Mesendoderm (in vitro differentiated cells): Measurements from ENCODE around the gene EHD1. TPM values are rescaled to one million over a fixed set of nuclear protein-coding genes. Genes with fewer than 3 reads are reported as not detected.

ENCODE experiments used
- DNase-seq: peaks from one replicate; pipeline ENCODE4 v3.0.0; 2013
- H2AK5ac ChIP-seq: 2 replicates; pipeline ENCODE4 v1.6.1; 2013; ENCODE audit warnings: low read length, inconsistent platforms
- H2BK120ac ChIP-seq: 2 replicates; pipeline ENCODE4 v1.6.1; 2013; ENCODE audit warnings: low read depth, mild to moderate bottlenecking, low read length, moderate library complexity, mixed read lengths
- H2BK15ac ChIP-seq: replicated peaks from 2 replicates; pipeline ENCODE4 v1.6.1; 2013; ENCODE audit warnings: low read depth, mild to moderate bottlenecking, moderate library complexity
- H2BK5ac ChIP-seq: 2 replicates; pipeline ENCODE4 v1.6.1; 2013; ENCODE audit warnings: low read length, inconsistent platforms
- H3K18ac ChIP-seq: 2 replicates; pipeline ENCODE4 v1.6.1; 2013; ENCODE audit warnings: mild to moderate bottlenecking, low read length, mixed read lengths
- H3K23ac ChIP-seq: one replicate; pipeline ENCODE4 v1.6.1; 2013; ENCODE audit warnings: low read length
- H3K27ac ChIP-seq: 2 replicates; pipeline ENCODE4 v1.5.1; 2013; ENCODE audit warnings: low read depth, mild to moderate bottlenecking, inconsistent platforms, low read length, moderate library complexity
- H3K27me3 ChIP-seq: 2 replicates; pipeline ENCODE4 v1.6.1; 2013; ENCODE audit warnings: low read length, control low read depth, mild to moderate bottlenecking, inconsistent platforms; ENCODE audit not compliant: insufficient read depth, poor library complexity
- H3K36me3 ChIP-seq: 2 replicates; pipeline ENCODE4 v1.6.1; 2013; ENCODE audit warnings: low read length, inconsistent platforms; ENCODE audit not compliant: control insufficient read depth, insufficient read depth
- H3K4ac ChIP-seq: one replicate; pipeline ENCODE4 v1.6.1; 2013; ENCODE audit warnings: low read depth, mild to moderate bottlenecking, low read length, moderate library complexity
- H3K4me1 ChIP-seq: 2 replicates; pipeline ENCODE4 v1.6.1; 2013; ENCODE audit warnings: low read depth, low read length, inconsistent platforms; ENCODE audit not compliant: control insufficient read depth
- H3K4me2 ChIP-seq: 2 replicates; pipeline ENCODE4 v1.6.1; 2013; ENCODE audit warnings: low read length
- H3K4me3 ChIP-seq: 2 replicates; pipeline ENCODE4 v1.5.1; 2013; ENCODE audit warnings: mild to moderate bottlenecking, low read length
- H3K56ac ChIP-seq: one replicate; pipeline ENCODE4 v1.6.1; 2013; ENCODE audit warnings: low read length
- H3K79me1 ChIP-seq: 2 replicates; pipeline ENCODE4 v1.6.1; 2013; ENCODE audit warnings: low read length, inconsistent platforms
- H3K79me2 ChIP-seq: 2 replicates; pipeline ENCODE4 v1.6.1; 2013; ENCODE audit warnings: mild to moderate bottlenecking, low read length; ENCODE audit not compliant: control insufficient read depth, insufficient read depth
- H3K9ac ChIP-seq: 2 replicates; pipeline ENCODE4 v1.6.1; 2013; ENCODE audit warnings: low read length, inconsistent platforms
- H4K5ac ChIP-seq: one replicate; pipeline ENCODE4 v1.6.1; 2013; ENCODE audit warnings: low read length
- H4K8ac ChIP-seq: one replicate; pipeline ENCODE4 v1.6.1; 2013; ENCODE audit warnings: low read depth, mild to moderate bottlenecking, control low read depth, low read length, moderate library complexity
- WGBS: extraction: QIAGEN DNeasy Blood & Tissue Kit; methylation state at CpG from one replicate; pipeline ENCODE4 v1.1.7; 2013; ENCODE audit warnings: low lambda C conversion rate, missing lambda C conversion rate; ENCODE audit not compliant: insufficient coverage; ENCODE audit errors: extremely low coverage; 5-methylcytosine and 5-hydroxymethylcytosine counted together
- polyA plus RNA-seq, 2 experiments: library from polyadenylated mRNA; stranded (reverse); fragments of 200-250 nt; gene quantifications; one replicate each; pipeline ENCODE4 v1.2.3, GENCODE V29; 2013

The EHD1 gene
- 21.1 TPM for polyA plus RNA-seq (2013, experiment 1 of 2)
- polyA plus RNA-seq (2013, experiment 2 of 2), result 21.9 TPM

DNA sequence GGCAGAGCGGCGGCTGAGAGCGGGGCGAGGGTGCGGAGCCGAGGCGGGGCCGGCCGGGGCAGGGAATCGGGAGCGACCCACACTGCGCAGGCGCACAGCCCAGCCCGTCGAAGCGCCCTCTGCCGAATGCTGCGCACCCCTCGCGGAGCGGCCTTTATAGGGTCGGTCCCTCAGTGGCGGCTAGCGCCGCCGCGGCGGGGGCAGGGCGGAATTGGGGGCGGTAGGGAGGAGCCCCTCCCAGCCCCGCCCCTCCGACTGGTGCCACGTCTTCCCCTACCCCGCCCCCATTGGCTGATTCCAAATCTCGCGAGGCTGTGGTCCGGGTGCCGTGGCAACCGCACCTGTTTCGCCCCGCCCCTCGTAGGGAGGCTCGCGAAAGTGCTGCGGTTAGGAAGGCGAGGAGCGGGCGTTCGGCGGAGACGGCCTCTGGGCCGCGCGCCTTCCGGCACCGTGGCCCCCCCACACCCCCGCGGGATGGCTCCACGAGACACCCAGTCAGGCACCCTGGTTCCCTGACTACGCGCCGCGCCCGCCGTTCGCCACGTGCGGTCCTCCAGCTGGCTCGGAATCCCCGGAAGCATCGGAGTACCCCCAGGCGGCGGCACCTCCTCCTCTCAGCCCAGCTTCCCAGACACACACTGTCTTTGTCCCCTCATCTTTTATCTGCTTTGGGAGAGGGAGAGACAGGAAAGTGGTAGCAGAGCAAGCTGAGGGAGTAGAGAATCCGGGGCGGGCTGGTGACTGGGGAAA is at the start of gene EHD1:
TSS of gene EHD1 (minus strand) at position 128 of the 750 bp plus-strand sequence. CDS start 157 bp downstream, outside the sequence.
- peak within 1 kb of the TSS; percentile 99 for H3K56ac ChIP-seq
- H3K36me3 ChIP-seq, result no peaks in the 10 kb centered on the region
- H2AK5ac ChIP-seq, result peak within 1 kb of the TSS; percentile 14
- H3K9ac ChIP-seq, result peak within 1 kb of the TSS; percentile 96
- H3K18ac ChIP-seq, result no peak within 1 kb of the TSS
- H3K4me3 ChIP-seq, result peak within 1 kb of the TSS; percentile 97
- no peak within 1 kb of the TSS for H2BK15ac ChIP-seq
- no peak within 1 kb of the TSS for H4K5ac ChIP-seq
- H3K79me2 ChIP-seq, result no peaks in the 10 kb centered on the region
- H3K4me2 ChIP-seq, result peak within 1 kb of the TSS; percentile 98
- peaks cover 15% of the 10 kb centered on the region for H3K79me1 ChIP-seq
- peaks cover 10% of the 10 kb centered on the region for H3K4me1 ChIP-seq
- no peak within 1 kb of the TSS for H3K27ac ChIP-seq
- WGBS, result no CpG with 5 or more reads among the region's 75 CpGs
- no peaks in the 10 kb centered on the region for H3K27me3 ChIP-seq
- no peak within 1 kb of the TSS for H2BK5ac ChIP-seq
- peak; percentile 98 for DNase-seq
- H3K4ac ChIP-seq, result no peak within 1 kb of the TSS
- no peak within 1 kb of the TSS for H4K8ac ChIP-seq
- no peak within 1 kb of the TSS for H2BK120ac ChIP-seq
- peak within 1 kb of the TSS; percentile 99 for H3K23ac ChIP-seq

DNA sequence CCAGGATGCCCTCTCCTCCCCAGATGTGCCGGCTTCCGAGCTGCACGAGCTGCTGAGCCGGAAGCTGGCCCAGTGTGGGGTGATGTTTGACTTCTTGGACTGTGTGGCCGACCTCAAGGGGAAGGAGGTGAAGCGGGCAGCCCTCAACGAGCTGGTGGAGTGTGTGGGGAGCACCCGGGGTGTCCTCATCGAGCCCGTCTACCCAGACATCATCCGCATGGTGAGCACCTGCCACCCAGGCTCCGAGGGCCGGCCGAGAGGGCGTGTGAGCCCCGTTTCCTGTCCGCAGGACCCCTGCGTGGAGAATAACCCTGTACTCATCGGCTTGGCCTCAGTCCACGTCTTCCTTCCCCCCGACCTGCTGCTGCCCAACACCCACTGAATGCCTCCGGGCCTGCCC is 48.3 kb upstream of the EHD1 start:
- H2BK120ac ChIP-seq, result no peak overlapping the region
- no peak overlapping the region for H2AK5ac ChIP-seq
- no peak overlapping the region for H3K4ac ChIP-seq
- no peaks in the 10 kb centered on the region for H3K79me1 ChIP-seq
- no peak overlapping the region for H3K56ac ChIP-seq
- WGBS, result no CpG with 5 or more reads among the region's 22 CpGs
- no peak overlapping the region for H3K27ac ChIP-seq
- no peak for DNase-seq
- no peaks in the 10 kb centered on the region for H3K4me1 ChIP-seq
- H4K8ac ChIP-seq, result no peak overlapping the region
- no peak overlapping the region for H3K4me2 ChIP-seq
- H2BK15ac ChIP-seq, result no peak overlapping the region
- no peak overlapping the region for H3K4me3 ChIP-seq
- no peak overlapping the region for H4K5ac ChIP-seq
- no peaks in the 10 kb centered on the region for H3K27me3 ChIP-seq
- H2BK5ac ChIP-seq, result no peak overlapping the region
- no peak overlapping the region for H3K9ac ChIP-seq
- H3K79me2 ChIP-seq, result no peaks in the 10 kb centered on the region
- no peaks in the 10 kb centered on the region for H3K36me3 ChIP-seq
- no peak overlapping the region for H3K23ac ChIP-seq
- no peak overlapping the region for H3K18ac ChIP-seq

DNA sequence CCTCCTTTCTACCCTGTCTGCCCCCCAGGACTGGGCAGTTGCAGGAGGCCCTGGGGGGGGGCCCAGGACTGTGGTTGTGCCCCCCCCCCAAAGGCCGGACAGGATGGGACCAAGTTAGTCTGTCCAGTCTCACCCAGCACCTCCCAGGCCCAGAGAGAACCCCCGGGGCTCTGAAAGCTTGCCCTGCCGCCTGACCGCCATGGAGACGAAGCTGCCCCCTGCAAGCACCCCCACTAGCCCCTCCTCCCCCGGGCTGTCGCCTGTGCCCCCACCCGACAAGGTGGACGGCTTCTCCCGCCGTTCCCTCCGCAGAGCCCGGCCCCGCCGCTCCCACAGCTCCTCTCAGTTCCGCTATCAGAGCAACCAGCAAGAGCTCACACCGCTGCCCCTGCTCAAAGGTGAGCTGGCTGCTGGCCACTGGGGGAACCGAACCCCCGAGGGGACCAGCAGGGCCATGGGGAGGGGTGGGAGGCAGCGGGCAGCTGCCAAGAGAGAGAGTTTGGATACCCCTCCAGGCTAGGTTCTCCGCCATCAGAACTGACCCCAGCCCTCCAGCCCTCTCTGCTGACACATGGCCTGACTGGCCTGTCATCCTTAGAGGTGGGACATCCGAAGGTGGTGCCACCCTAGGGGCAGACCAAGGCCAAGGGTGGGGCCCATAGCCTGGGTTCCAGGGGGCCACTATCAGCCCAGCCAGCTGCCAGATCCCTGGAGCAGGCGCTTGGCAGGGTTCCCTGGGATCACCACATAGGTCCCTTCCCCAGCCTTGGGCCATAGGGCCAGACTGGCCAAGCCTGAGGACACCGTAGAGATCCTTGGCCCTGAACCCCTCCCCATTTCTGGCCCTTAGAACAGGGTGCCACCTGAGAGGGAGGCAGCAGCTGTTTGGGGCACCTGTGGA is 47.4 kb upstream of the EHD1 start:
- Histone ChIP-seq H3K27me3 (no peaks in the 10 kb centered on the region), H4K8ac (no peak overlapping the region), H3K4me2 (no peak overlapping the region), H2BK5ac (no peak overlapping the region), H2BK15ac (no peak overlapping the region), H3K23ac (no peak overlapping the region), H2BK120ac (no peak overlapping the region), H3K4me1 (no peaks in the 10 kb centered on the region), H3K79me1 (no peaks in the 10 kb centered on the region), H3K4ac (no peak overlapping the region), H3K36me3 (no peaks in the 10 kb centered on the region), H3K4me3 (no peak overlapping the region), H4K5ac (no peak overlapping the region), H3K56ac (no peak overlapping the region), H3K79me2 (no peaks in the 10 kb centered on the region), H3K9ac (no peak overlapping the region), H3K18ac (no peak overlapping the region), H2AK5ac (no peak overlapping the region), H3K27ac (no peak overlapping the region)
- no CpG with 5 or more reads among the region's 24 CpGs for WGBS
- no peak for DNase-seq

DNA sequence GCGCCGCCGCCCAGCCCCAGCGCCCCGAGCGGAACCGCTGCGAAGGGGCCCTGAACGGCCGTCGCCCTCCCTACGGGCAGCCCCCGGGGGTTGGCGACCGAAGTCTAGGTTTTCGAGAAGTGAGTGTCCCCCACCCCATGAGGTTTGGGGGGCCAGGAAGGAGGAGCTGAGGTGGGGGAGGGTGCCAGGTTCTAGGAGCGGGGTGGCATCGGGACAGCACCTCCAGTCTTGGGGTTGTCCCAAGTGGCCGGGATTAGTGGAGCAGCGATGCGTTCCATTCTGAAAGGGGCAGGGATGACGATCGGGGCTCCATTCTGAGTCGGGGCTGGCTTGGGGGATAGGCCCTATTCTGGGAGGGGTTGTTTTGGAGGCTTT is 46.5 kb upstream of the EHD1 start:
- Histone ChIP-seq H2BK120ac (no peak overlapping the region), H2AK5ac (no peak overlapping the region), H3K18ac (no peak overlapping the region), H3K4me3 (peak overlapping the region; percentile 51), H3K27ac (no peak overlapping the region), H3K79me2 (no peaks in the 10 kb centered on the region), H4K8ac (no peak overlapping the region), H3K4me2 (peak overlapping the region; percentile 90), H3K4me1 (no peaks in the 10 kb centered on the region), H3K79me1 (no peaks in the 10 kb centered on the region), H3K27me3 (no peaks in the 10 kb centered on the region), H3K4ac (no peak overlapping the region), H3K9ac (peak overlapping the region; percentile 65), H3K23ac (no peak overlapping the region), H3K56ac (peak overlapping the region; percentile 73), H2BK5ac (no peak overlapping the region), H4K5ac (no peak overlapping the region), H2BK15ac (no peak overlapping the region), H3K36me3 (no peaks in the 10 kb centered on the region)
- DNase-seq, result no peak
- WGBS, result no CpG with 5 or more reads among the region's 24 CpGs

DNA sequence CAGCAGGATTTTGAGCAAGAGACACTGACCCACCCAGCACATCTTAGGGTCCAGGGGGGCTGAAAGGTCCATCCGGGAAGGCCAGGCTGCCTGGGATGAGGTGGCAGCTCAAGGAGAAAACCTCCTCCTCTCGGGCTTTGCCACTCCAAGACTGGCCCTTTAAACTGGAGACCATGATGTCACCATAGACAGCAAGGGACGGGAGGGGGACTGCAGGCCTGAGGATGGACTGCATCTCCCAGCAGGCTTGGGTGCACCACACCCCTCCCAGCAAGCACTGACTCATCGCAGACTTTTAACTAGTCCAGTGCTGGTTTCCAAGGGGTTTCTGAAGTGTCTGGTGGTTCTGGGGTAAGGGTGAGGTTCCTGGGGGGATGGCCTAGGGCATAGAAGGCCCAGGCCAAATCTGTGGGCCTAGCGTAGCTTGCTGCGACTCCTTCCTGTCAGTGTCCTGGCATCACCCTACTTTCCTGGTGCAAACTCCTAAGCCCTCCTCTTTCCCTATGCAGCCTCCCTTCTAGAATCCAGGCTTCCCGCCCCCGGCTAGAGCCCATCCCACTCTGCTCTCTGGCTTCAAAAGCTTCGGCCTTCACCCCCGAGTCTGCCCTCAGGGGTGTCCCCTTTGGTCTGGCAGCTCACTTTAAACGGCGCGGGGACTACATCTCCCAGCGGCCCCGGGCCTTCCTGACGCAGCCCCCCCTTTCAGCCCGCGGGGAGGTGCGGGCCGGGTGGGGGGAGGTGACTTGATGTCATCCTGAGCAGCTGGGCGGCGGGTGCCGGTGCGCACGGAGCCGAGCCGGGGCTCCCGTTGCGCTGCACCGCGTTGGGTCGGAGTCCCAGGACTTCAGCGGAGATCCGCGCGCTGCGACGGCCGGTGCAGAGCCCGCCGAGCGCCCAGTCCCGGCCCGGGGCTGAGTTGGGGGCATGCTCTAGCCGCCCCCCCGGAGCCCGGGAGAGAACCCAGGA is 45.8 kb upstream of the EHD1 start, which contains the start of gene PPP2R5B:
TSS of gene PPP2R5B (plus strand) at position 746 of the 966 bp plus-strand sequence. CDS start 1,046 bp downstream, outside the sequence.
- peak within 1 kb of the TSS; percentile 82 for H3K9ac ChIP-seq
- no peaks in the 10 kb centered on the region for H3K27me3 ChIP-seq

More for the DNA sequence above, 45.8 kb upstream of the EHD1 start, which contains the start of gene PPP2R5B:
- Histone ChIP-seq H3K56ac (peak within 1 kb of the TSS; percentile 91), H3K79me2 (no peaks in the 10 kb centered on the region), H2AK5ac (no peak within 1 kb of the TSS), H4K8ac (no peak within 1 kb of the TSS), H3K79me1 (no peaks in the 10 kb centered on the region), H4K5ac (no peak within 1 kb of the TSS), H3K4me2 (peak within 1 kb of the TSS; percentile 96), H3K23ac (no peak within 1 kb of the TSS), H3K4me1 (no peaks in the 10 kb centered on the region), H2BK120ac (no peak within 1 kb of the TSS), H2BK15ac (no peak within 1 kb of the TSS), H3K4me3 (peak within 1 kb of the TSS; percentile 54), H2BK5ac (peak within 1 kb of the TSS; percentile 93), H3K18ac (peak within 1 kb of the TSS; percentile 34), H3K27ac (no peak within 1 kb of the TSS), H3K4ac (peak within 1 kb of the TSS; percentile 19), H3K36me3 (no peaks in the 10 kb centered on the region)
- no CpG with 5 or more reads among the region's 47 CpGs for WGBS
- peak; percentile 96 for DNase-seq
